ENCODE measurements around the gene STOML1. TPM values are rescaled to one million over a fixed set of nuclear protein-coding genes. Genes with fewer than 3 reads are reported as not detected.

STOML1 gene
- total and polyA plus RNA-seq, 10 of the 15 experiments (the other 5 are each of a cell fraction or from before 2014, with no cell fraction given): 0.14 to 13.6 (median 8.3) TPM

- TF ChIP-seq GATAD2B (conservative IDR thresholded peaks at IDR 0.05; ENCODE audit: low read depth) (no peak), WRNIP1 (IDR thresholded peaks at IDR 0.05; ENCODE audit: borderline replicate concordance, low read depth, low read length) (no peak), FOS (IDR thresholded peaks at IDR 0.05; ENCODE audit: borderline replicate concordance, extremely low read depth, insufficient read length) (no peak), TCF3 (IDR thresholded peaks at IDR 0.05; ENCODE audit: borderline replicate concordance, insufficient read depth, low read depth, low read length) (no peak), IRF5 (IDR thresholded peaks at IDR 0.05; ENCODE audit: borderline replicate concordance) (no peak), CREM (IDR thresholded peaks at IDR 0.05; ENCODE audit: low read depth) (no peak), BCL11A (IDR thresholded peaks at IDR 0.05; ENCODE audit: low read depth, low read length) (no peak), NFYA (IDR thresholded peaks at IDR 0.05; ENCODE audit: borderline replicate concordance, low read depth, low read length) (no peak), SUZ12 (IDR thresholded peaks at IDR 0.05; ENCODE audit: unreplicated experiment) (no peak), SIX5 (IDR thresholded peaks at IDR 0.05; ENCODE audit: low read depth, low read length, severe bottlenecking) (no peak)
These were observed 19.5 kb upstream of the STOML1 start (continued) for GRCh38 chr15:74011610-74012009.

- no peak for FAIRE-seq
- Histone ChIP-seq H3K4me2 (ENCODE audit: control insufficient read depth, insufficient read depth) (no peak overlapping the region), H3K27me3 (replicated peaks in 1 of 2; ENCODE audit: control insufficient read depth in 2 of 2, insufficient read depth in 2 of 2, low read length in 1 of 2) (no peaks in the 10 kb centered on the region), H2AFZ (ENCODE audit: control insufficient read depth, low read depth, low read length) (no peak overlapping the region), H4K20me1 (ENCODE audit: control insufficient read depth, insufficient read depth) (no peaks in the 10 kb centered on the region), H3K79me2 (ENCODE audit: control insufficient read depth, insufficient read depth, low read length) (peaks cover 75% of the 10 kb centered on the region), H3K9me3 (replicated peaks; ENCODE audit: control insufficient read depth, insufficient read depth, low read length) (no peaks in the 10 kb centered on the region; the same call in 2 of the 3 replicates), H3K27ac (ENCODE audit: control insufficient read depth, insufficient read depth) (no peak overlapping the region), H3K9ac (ENCODE audit: control insufficient read depth, insufficient read depth, low read length) (no peak overlapping the region), H3K4me3 (no peak overlapping the region), H3K4me1 (ENCODE audit: control insufficient read depth, insufficient read depth, low read length) (peaks cover 20% of the 10 kb centered on the region), H3K36me3 (ENCODE audit: control insufficient read depth in 2 of 2, insufficient read depth in 2 of 2, low read length in 1 of 2) (peaks cover 20 to 52% of the 10 kb centered on the region in 2 experiments)
- intact Hi-C loops (cut with micrococcal nuclease; ENCODE audit: unreplicated experiment): no loop called here
- BruUV-seq (replicated peaks): no TSS peak
- CTCF ChIA-PET: interaction anchor here (0.9 to 5.7 kb wide), 5 partner anchors 18 to 45 kb away, joined by 3 to 36 read pairs (median 5); partner anchors contain the start of genes PML and STOML1
- WGBS (ENCODE audit: insufficient coverage, insufficient replicate concordance, low lambda C conversion rate, missing lambda C conversion rate): 75% methylated on average over 2 of the region's 2 CpGs
- RAD21 ChIA-PET (ENCODE audit: unreplicated experiment): interaction anchor here (1.1 kb wide), 1 partner anchor 17 kb away, joined by 3 read pairs; the partner anchor contains the start of gene PML
- in situ Hi-C loops (cut with MboI): no loop called here
- TF ChIP-seq PBX3 (IDR thresholded peaks at IDR 0.05; ENCODE audit: insufficient replicate concordance, low read depth, low read length) (no peak), ZNF622 (IDR thresholded peaks at IDR 0.05) (no peak), NKRF (conservative IDR thresholded peaks at IDR 0.05) (no peak), NR2F1 (conservative IDR thresholded peaks at IDR 0.05) (peak; percentile 33; the same call in 1 of the 2 replicates), CHD4 (IDR thresholded peaks at IDR 0.05) (no peak)
- no peak for ATAC-seq
- SMC1A ChIA-PET (ENCODE audit: uncharacterized antibody, unreplicated experiment): interaction anchor here (0.9 to 2.3 kb wide), 5 partner anchors 9 to 37 kb away, joined by 3 to 7 read pairs (median 4); no protein-coding TSS in a partner anchor
- no peak for DNase-seq (ENCODE audit: low read depth, low spot score)
- POLR2A ChIA-PET: interaction anchor here (1.2 to 1.3 kb wide), 2 partner anchors 17 to 251 kb away, joined by 4 read pairs; partner anchors contain the start of gene PML
These were observed 18.9 kb upstream of the STOML1 start for GRCh38 chr15:74010929-74011540.
